ENCODE measurements around the gene RAB40B. TPM values are rescaled to one million over a fixed set of nuclear protein-coding genes. Genes with fewer than 3 reads are reported as not detected.
"Not testable (repeated sequence)": the region's sequence is repeated elsewhere in the genome, so short reads cannot be mapped to it uniquely, and the experiment has no call there.

The RAB40B gene
- total RNA-seq, 1 donor from 2014 or later: 21.3 TPM

DNA sequence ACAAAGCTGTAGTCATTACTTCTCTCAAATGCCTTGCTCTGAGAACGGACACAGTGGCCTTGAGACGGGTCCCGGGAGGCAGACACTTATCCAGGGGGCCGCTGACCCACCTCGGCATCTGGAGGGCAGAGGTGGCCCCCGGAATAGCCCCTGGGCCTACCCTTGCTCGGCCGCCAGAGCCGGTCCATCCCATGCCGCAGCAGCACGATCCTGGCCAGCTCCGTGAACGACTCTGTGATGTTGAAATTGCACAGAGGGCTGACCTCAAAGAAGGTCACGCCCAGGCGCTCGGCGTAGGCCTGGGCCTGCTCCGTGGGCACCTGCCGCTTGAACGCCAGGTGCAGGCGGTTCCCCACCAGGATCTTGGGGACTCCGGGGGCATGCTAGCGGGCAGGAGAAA, 40.2 kb downstream of the RAB40B start:
- DNase-seq: no peak
- intact Hi-C loops (cut with micrococcal nuclease): no loop called here
- no peak for ATAC-seq

DNA sequence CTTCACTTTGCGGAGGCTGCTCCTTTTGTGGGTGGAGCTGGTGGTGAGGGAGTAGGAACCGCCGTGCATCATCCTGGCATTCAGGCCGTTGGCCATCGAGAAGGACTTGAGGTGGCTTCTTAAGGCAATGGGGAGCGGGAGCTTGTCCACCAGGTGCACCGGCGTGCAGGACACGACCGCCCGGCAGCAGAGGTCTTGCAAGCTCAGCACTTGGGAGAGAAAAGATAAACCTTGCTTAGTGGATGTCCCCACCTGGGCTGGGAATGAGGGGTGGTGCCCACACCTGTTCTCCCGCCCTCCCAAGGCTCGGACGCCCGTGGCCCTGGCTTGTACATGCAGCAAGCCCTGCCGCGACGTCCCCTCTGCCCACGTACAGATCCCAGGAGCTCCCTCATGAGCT, 40.6 kb downstream of the RAB40B start:
- ATAC-seq (no peak), DNase-seq (no peak)
- intact Hi-C loops (cut with micrococcal nuclease): no loop called here

DNA sequence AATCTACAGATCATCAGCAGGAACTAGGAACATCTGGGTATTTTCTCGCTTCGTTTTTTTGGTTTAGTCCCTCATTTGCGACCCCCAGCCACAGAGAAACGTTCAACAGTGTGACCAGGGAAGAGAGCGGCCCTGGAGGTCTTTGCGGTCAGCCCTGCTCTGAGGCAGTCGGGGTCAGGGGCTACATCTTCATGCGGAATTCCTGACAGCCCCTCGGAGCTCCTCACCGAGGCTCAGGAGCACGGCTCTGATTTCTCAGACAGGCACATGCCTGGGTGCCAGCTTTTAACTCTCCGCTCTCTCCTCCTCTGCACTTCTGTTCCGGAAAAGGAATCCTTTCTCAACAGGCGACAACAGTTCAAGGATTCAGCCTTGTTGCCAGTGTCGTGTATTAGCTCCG, 42.2 kb downstream of the RAB40B start:
- intact Hi-C loops (cut with micrococcal nuclease): no loop called here
- ATAC-seq: no peak
- DNase-seq: no peak

DNA sequence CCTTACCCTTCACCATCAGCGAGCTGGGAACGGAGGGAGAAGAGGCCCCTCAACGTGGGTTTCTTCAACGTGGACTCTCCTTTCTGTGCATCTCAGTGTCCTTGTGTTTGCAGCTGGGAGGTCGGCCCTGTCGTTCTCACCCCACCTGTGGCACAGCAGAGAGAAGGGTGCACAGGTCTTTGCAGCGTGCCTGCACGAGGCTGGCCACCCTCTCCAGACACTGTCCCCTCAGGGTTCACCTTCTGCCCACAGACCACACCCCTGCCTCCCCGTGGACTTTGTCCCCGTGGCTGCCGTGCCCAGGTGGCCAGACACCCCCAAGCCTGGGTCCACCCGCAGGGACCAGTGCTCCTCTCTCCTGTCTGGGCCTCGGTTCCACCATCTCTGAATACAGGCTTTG, 43.0 kb downstream of the RAB40B start:
- ATAC-seq (no peak), DNase-seq (no peak)
- intact Hi-C loops (cut with micrococcal nuclease): no loop called here

DNA sequence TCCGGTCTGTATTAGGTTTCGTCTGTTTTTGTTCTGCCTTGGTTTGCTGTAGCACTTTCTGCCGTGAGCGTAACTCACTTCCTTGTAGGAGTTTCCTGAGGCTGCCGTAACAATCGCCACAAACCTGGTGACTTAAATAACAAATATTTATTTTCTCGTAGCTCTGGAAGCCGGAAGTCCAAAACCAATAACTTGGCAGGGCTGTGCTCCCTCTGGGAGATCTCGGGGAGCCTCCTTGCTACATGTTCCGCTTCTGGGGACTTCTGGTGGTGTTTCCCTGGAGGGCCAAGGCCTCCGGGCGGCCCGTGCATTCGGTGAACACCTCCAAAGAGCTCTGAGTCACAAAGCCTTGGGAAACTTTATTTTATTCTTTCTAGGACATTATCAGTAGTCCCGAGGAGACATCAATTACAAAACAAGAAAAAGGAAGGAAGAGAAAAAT, 43.4 kb downstream of the RAB40B start:
- intact Hi-C loops (cut with micrococcal nuclease): no loop called here
- ATAC-seq (peak; percentile 6), DNase-seq (no peak)

DNA sequence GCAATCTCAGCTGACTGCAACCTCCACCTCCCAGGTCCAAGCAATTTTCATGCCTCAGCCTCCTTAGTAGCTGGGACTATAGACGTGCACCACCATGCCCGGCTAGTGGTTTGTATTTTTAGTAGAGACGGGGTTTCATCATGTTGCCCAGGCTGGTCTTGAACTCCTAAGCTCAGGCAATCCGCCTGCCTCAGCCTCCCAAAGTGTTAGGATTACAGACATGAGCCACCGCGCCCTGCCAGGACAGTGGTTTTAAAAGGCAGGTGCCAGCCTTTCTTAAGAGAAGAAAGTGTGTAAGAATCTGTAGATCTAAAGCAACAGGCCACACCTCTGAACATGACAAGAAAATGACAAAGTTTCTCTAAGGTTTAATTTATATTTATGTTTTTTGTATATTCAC, 43.9 kb downstream of the RAB40B start:
- DNase-seq; intact Hi-C loops (cut with micrococcal nuclease); ATAC-seq: not testable (repeated sequence)

DNA sequence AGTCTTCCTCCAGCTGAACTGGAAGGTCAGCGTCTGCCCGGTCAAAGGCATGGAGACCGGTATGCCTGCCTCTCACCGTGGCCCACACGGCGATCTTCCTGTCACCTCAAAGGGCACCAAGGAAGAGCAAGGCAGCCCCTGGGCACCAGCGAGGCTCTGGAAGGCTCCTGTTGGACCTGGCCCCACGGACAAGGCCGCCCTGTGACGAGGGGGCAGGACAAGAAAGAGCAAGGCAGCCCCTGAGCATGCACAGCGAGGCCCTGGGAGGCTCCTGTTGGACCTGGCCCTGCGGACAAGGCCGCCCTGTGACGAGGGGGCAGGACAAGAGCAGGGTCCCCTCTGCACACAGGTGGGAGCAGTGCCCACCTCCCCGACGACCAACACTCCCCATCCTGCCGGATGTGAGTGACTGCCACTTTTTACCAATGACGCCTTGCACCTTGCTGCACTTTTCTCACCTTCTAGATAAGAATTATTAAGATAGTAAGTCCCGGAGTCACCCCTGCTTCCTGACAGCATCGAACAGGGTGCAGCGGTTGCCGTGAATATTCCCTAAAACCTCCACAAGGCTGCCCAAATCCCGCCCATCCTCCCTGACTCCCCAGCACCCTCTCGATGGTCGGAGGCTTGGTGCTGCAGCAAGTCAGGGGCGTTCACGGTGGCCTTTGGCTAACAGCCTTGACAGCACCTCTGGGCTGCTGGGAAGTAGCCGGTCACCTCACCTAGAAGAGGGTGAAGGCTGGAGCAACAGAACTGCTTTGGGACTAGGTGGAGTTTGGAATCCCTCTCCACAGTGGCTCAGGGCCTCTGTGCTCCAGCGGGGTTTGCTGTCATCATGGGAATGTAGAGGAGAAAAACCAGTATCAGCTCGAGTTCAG, 44.6 kb downstream of the RAB40B start:
- DNase-seq: no peak
- no peak for ATAC-seq
- intact Hi-C loops (cut with micrococcal nuclease): no loop called here

DNA sequence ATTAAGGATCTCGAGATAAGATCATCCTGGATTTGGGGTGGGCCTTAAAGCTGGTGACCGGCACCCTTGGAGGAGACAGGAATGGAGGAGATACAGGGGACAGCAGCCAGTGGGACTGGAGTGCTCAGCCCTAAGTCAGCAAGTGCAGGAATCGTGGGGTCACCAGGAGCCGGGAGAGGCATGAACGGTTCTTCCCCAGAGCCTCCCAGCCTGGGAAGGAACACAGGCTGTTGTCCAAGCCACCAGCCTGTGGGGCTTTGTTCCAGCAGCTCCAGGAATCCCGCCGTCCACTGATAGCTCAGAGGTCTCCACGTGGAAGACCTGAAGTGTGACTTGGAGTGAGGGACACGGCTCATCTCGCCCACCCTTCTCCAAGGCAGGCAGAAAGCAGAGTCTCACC, 47.8 kb downstream of the RAB40B start:
- DNase-seq: no peak
- intact Hi-C loops (cut with micrococcal nuclease): no loop called here
- no peak for ATAC-seq

DNA sequence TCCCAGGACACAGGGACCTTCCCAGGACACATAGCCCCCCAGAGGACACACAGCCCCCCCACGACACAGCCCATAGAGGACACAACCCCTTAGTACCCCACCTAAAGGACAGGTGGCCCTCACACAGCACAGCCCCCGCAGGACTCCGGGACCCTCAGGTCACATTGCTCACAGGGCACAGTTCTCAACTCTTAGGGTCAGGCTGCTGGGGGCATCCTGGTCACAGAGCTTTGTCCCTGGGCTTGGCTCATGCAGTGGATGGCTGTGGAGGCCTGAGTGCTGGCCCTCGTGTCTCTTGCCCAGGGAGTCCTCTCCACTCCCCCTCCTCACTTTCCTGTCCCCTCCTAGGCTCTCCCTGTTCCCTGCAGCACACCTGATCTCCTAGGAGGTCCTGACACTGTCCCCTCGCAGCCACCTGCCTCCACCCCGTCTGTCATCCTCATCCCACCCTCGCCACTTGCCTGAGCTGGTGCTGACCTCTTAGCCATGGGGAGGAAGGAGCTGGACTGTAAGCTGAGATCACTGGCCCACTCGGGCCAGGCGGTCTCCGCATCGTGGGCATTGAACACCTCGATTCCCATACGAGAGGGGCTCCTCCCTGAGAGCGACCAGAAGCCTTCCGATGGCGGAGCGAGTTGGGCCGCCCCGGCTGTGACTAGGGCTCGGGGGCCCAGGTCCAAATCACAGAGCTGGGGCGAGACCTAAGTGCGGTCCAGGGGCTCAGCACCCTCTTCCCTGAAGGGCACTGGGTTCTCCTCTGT, 48.8 kb downstream of the RAB40B start:
- ATAC-seq: no peak
- no peak for DNase-seq
- intact Hi-C loops (cut with micrococcal nuclease): no loop called here

DNA sequence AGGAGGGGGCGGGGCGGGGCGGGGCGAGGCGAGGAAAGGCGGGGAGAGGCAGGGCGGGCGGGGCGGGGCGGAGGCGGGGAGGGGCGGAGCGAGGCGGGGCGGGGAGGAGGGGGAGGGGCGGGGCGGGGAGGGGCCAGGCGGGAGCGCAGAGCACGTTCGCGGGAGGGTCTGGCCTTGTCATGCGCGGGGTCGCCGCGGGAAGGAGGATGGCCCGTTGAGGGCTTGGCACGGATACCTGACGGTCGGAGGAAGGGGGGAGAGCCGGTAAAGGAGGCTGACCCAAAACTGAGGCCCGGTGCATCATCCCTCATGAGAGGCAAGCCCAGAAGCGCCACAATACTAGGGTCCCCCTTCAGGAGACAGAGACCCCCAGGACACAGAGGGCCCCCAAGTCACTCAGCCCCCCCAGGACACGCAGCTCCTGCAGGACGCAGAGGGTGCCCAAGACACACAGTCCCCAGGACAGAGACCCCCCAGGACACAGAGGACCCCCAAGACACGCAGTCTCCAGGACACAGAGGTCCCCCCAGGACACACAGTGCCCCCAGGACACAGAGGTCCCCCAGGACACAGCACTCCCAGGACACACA, 49.7 kb downstream of the RAB40B start:
- intact Hi-C loops (cut with micrococcal nuclease): no loop called here
- ATAC-seq (peak; percentile 35), DNase-seq (peak; percentile 68)

DNA sequence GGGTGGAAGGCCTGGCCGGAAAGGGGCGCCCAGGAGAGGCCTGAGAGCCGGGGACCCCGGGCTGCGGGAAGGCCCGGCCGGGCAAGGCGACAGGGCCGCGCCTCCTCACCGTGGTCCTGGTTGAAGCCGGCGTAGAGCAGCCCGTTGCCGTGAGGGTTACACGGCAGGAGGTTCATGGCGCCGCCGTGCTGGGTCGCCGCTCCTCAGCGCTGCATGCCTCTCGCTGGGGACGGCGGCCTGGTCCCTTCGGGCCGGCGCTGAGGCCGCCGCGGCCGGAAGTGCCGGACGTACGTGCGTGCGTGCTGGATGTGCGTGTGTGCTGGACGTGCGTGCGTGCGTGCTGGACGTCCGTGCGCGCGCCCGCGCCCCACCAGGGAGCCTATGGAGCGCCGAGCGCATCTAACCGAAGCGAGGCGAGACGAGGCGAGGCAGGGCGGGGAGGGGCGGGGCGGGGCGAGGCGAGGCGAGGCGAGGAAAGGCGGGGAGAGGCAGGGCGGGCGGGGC, 50.3 kb downstream of the RAB40B start, which contains the start of gene WDR45B:
Gene WDR45B (minus strand): TSS at position 280 of the 504 bp plus-strand sequence. CDS start 104 bp downstream, at position 176.
- ATAC-seq: peak; percentile 97
- peak; percentile 98 for DNase-seq
- intact Hi-C loops (cut with micrococcal nuclease): no loop called here

DNA sequence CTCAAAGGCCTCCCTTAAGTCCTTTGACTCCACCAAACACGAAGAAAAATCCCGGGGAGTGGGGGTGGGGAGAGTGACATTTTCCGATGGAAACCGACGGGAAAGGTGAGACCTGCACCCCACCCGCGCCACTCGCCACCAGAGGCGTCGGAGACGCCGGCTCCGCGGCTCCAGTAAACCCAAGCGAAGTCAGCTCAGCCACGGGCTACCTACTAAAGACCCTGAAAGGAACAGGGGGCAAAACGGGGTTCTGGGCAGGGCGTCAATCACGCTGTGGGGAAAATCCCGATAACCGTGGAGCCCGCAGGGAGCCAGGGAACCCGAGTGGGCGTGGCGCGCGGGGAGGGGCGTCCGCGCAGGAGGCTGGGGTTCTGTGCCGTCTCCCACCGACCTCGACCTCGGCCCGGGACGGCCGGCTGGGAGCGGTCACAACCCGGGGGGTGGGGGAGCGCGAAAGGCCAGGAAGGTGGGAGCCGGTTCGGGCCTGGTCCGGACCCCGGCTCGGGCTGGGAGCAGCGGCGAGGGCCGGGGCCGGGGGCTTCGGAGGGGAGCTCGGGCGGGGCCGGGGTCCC, 50.8 kb downstream of the RAB40B start:
- intact Hi-C loops (cut with micrococcal nuclease): no loop called here
- ATAC-seq (peak; percentile 30), DNase-seq (peak; percentile 59)

DNA sequence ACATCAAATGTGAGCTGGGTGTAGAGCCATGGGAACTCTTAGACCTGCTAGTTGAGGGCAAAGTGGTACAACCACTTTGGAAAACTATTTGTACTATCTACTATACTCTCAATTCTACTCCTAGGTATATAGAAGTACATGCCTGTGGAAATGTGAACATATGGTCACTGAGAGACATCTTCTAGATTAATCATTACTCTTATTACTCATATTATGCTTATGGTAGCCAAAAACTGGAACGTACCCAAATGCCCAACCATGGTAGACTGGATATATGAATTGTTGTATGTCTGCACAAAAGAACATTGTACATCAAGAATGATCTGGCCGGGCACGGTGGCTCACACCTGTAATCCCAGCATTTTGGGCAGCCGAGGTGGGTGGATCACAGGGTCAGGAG, 53.0 kb downstream of the RAB40B start:
- ATAC-seq (no peak), DNase-seq (no peak)
- intact Hi-C loops (cut with micrococcal nuclease): no loop called here

DNA sequence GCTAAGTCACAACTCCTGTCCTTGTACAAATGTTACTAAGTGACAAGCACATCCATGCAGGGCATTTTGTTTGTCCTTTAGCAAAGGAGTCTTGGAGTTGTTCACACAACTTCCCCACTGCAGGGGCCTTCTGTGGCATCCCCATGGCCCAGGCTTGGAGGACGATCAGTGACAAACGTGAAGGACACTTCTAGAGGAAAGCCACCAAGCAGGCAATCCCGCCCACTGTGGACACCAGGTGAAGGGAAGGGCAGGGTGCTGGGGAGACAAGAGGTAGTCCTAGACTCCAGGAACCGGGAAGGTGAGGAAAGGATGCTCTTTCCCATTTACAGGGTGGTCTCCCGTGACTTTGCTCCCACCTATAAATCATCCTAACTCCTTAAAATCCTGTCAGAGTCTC, 54.4 kb downstream of the RAB40B start:
- intact Hi-C loops (cut with micrococcal nuclease): no loop called here
- ATAC-seq (no peak), DNase-seq (no peak)

DNA sequence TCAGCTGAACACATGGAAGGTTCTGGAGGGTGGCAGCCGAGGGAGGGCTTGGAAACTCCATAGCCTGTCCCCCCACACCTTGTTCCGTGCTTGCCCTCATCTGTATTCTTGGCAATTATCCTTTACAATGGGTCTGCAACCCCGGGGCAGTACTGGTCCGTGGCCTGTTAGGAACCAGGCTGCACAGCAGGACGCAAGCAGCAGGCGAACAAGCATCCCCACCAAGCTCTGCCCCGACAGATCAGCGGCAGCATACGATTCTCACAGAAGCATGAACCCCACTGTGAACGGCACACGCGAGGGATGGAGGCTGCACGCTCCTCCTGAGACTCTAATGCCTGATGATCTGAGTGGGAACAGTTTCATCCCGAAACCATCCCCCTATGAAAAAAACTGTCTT, 56.5 kb downstream of the RAB40B start:
- no peak for DNase-seq
- intact Hi-C loops (cut with micrococcal nuclease): no loop called here
- no peak for ATAC-seq

DNA sequence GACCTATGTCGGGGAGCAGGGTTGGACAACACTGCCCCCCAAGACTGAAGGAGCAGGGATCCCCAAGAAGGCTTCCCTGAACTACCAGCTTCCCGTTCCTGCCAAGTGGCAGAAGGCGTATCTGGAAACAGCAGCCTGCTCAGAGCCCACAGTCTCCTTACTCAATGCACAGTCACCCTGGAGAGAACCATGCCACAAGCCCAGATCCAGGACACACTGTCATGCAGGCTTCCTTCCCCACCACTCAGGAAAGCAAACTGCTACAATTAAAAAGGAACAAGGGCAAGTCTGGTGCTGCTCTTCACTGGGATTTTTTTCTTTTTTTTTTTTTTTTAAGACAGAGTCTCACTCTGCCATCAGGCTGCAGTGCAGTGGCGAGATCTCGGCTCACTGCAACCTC, 58.5 kb downstream of the RAB40B start:
- DNase-seq: no peak
- intact Hi-C loops (cut with micrococcal nuclease): no loop called here
- no peak for ATAC-seq

DNA sequence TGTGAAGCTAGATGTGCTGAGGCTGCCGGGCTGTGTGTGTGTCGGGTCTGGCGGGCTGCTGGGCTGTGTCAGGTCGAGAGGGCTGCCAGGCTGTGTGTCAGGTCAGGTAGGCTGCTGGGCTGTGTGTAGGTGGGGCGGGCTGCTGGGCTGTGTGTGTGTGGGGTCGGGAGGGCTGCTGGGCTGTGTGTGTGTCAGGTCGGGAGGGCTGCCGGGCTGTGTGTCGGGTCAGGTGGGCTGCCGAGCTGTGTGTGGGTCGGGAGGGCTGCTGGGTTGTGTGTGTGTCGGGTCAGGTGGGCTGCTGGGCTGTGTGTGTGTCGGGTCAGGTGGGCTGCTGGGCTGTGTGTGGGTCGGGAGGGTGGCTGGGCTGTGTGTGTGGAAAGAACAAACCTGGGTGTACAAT, 58.9 kb downstream of the RAB40B start:
- ATAC-seq: peak; percentile 27
- intact Hi-C loops (cut with micrococcal nuclease): no loop called here
- DNase-seq: no peak

DNA sequence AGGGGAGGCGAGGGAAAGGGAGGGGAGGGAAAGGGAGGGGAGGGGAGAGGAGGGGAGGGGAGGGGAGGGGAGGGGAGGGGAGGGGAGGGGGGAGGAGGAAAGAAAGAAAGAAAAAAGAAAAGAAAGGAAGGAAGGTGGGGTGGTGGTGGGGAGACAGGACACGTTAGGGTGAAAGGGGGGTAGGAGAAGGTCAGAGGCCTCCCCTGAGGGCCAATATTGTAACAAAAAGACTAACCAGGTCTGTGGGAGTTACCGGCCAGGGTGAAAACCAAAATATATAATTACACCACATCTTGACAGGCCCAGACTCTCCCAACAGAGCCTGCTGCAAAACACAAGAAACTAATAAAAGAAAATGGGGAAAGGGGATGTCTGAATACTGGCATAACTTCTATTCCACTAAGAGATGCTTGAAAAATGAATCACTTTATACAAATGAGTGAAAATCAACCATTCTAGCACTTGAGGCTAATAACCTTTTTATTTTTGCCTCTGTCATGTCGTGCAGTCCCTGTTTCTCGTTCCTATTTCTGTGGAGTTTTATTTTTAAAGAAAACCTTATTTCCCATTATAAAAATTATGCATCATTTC, 60.2 kb downstream of the RAB40B start:
- intact Hi-C loops (cut with micrococcal nuclease): no loop called here
- ATAC-seq: no peak
- no peak for DNase-seq
